Fibroblast of the aortic adventitia (primary cell): ENCODE data around the gene OARD1. TPM values are rescaled to one million over a fixed set of nuclear protein-coding genes. Genes with fewer than 3 reads are reported as not detected.

Experiments
- DNase-seq: peaks from one replicate; pipeline ENCODE4 v3.0.0-alpha.2; 2010; ENCODE audit warnings: low read depth
- H3K4me3 ChIP-seq: 2 replicates; pipeline ENCODE4 v1.5.1; 2011; ENCODE audit warnings: low read depth, mild to moderate bottlenecking, control low read depth, low read length, moderate library complexity
- CTCF ChIP-seq: IDR thresholded peaks from 2 replicates; pipeline ENCODE4 v1.5.1; 2011; ENCODE audit warnings: mild to moderate bottlenecking, low read length, control low read depth, inconsistent platforms; ENCODE audit not compliant: insufficient read depth
- total RNA-seq: library from RNA; depleted of rRNA; stranded (reverse); fragments of >200 nt; gene quantifications from 2 replicates; pipeline ENCODE4 v1.2.3, GENCODE V29; 2012; ENCODE audit warnings: low replicate concordance

The OARD1 gene
- total RNA-seq, 1 donor = 10.8 TPM

GRCh38 chr6:41056768-41057490 lies 15.2 kb downstream of the OARD1 start:
- TF ChIP-seq CTCF = no peak
- no peak for DNase-seq
- H3K4me3 ChIP-seq = no peak overlapping the region

DNA sequence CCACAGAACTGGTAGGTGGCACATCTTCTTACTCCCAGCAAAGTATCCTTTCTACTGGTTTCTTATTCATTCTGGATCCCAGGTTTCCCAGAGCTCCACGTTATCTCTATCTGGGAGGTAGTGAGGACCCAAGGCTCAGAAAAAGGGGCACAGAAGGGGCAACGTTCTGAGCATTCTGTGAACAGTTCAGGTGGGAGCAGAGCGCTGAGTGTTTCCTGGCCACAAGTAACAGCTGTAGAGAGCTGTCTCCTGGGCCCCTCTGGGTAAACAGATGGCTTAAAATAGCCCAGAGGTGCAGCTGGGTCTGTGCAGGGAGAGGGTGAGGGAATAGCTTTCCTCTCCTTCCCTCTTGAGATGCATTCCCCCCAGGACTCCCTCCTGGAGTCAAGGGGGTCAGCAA lies 17.0 kb downstream of the OARD1 start:
- no peak overlapping the region for H3K4me3 ChIP-seq
- no peak for TF ChIP-seq CTCF
- DNase-seq = no peak

DNA sequence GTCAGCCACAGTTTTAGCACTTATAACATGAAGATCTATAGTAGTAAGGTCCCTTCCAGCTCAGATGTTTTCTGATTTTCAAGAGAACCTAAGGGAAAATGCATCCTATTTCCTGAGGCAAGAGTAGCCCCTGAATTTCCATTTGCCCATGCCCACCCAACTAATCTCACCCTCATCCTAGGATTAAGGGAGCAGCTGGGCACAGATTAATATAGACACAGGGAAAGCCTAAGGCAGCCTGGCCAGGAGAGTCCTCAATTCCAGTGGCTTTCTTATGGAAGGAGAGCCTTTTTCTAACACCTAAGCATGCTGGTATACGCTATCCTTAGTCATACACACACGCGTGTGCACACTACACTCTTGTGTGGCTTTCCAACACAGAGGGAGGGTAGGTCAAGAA lies 17.6 kb downstream of the OARD1 start:
- TF ChIP-seq CTCF = no peak
- no peak overlapping the region for H3K4me3 ChIP-seq
- no peak for DNase-seq

GRCh38 chr6:41053041-41053440 lies 19.1 kb downstream of the OARD1 start, which contains the start of gene APOBEC2:
Gene APOBEC2, plus strand, starts transcription at chr6:41053202. Its CDS starts 146 bp downstream, at chr6:41053348.
- DNase-seq = no peak
- H3K4me3 ChIP-seq = no peak within 1 kb of the TSS
- no peak for TF ChIP-seq CTCF

GRCh38 chr6:41051873-41052272 lies 20.3 kb downstream of the OARD1 start:
- no peak overlapping the region for H3K4me3 ChIP-seq
- no peak for DNase-seq

GRCh38 chr6:41050536-41050935 lies 21.6 kb downstream of the OARD1 start:
- no peak overlapping the region for H3K4me3 ChIP-seq
- DNase-seq = no peak
- no peak for TF ChIP-seq CTCF

More at GRCh38 chr6:41051873-41052272, 20.3 kb downstream of the OARD1 start:
- no peak for TF ChIP-seq CTCF

DNA sequence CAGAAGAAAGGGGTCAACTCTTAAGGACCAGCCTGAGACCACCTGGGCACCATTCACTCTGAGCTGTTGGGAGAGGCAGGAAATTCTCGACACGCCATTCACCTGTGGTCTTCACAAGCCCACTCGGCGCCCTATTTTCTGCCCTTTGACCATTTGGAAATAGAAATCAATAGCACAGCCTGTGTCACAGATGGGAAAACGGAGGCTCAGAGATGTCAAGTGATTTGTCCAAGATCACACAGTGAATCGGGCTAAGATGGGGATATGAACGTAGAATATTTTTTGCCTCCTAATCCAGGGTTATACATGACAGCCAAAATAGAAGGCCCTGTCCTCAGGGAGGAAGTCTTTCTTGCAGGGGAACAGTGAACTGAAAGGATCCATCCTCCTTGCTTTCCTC lies 22.2 kb downstream of the OARD1 start:
- no peak for DNase-seq
- no peak for TF ChIP-seq CTCF
- H3K4me3 ChIP-seq = no peak overlapping the region
